ENCODE measurements around the gene PI4KB. TPM values are rescaled to one million over a fixed set of nuclear protein-coding genes. Genes with fewer than 3 reads are reported as not detected.
A peak's percentile ranks its signal among the peaks of the same experiment; 100 is the strongest.
"Not testable (repeated sequence)": the region's sequence is repeated elsewhere in the genome, so short reads cannot be mapped to it uniquely, and the experiment has no call there.

PI4KB gene
- polyA plus RNA-seq, 3 donors, result 62.6 to 67.6 (median 65.7) TPM

GRCh38 chr1:151352021-151352718 is 25.0 kb upstream of the PI4KB start:
- no peak for DNase-seq (ENCODE audit: extremely low read depth in 1 of 11, low read depth in 9 of 11, low spot score in 4 of 11)

- DNase-seq (ENCODE audit: extremely low read depth in 1 of 11, low read depth in 9 of 11, low spot score in 4 of 11), result not testable (repeated sequence)
These were observed 23.1 kb upstream of the PI4KB start for GRCh38 chr1:151350323-151350722.

GRCh38 chr1:151347523-151348246 is 20.5 kb upstream of the PI4KB start:
- DNase-seq (ENCODE audit: extremely low read depth in 1 of 11, low read depth in 9 of 11, low spot score in 4 of 11), result no peak

- DNase-seq (ENCODE audit: extremely low read depth in 1 of 11, low read depth in 9 of 11, low spot score in 4 of 11), result peak; percentile 89 to 97 (median 95)
These were observed 19.7 kb upstream of the PI4KB start, which contains the start of gene RFX5 for GRCh38 chr1:151346769-151347522. Gene RFX5, minus strand, starts transcription at chr1:151347252. Its CDS starts 932 bp downstream, at chr1:151346320.

GRCh38 chr1:151346082-151346768 is 19.0 kb upstream of the PI4KB start:
- no peak for DNase-seq (ENCODE audit: extremely low read depth in 1 of 11, low read depth in 9 of 11, low spot score in 4 of 11)

- no peak for DNase-seq (ENCODE audit: extremely low read depth in 1 of 11, low read depth in 9 of 11, low spot score in 4 of 11)
These were observed 17.1 kb upstream of the PI4KB start for GRCh38 chr1:151344291-151344690.

GRCh38 chr1:151343587-151343986 is 16.4 kb upstream of the PI4KB start:
- DNase-seq (ENCODE audit: extremely low read depth in 1 of 11, low read depth in 9 of 11, low spot score in 4 of 11), result no peak

- DNase-seq (ENCODE audit: extremely low read depth in 1 of 11, low read depth in 9 of 11, low spot score in 4 of 11), result no peak
These were observed 15.4 kb upstream of the PI4KB start for GRCh38 chr1:151342569-151342968.

GRCh38 chr1:151342021-151342420 is 14.8 kb upstream of the PI4KB start:
- DNase-seq (ENCODE audit: extremely low read depth in 1 of 11, low read depth in 9 of 11, low spot score in 4 of 11), result no peak

- DNase-seq (ENCODE audit: extremely low read depth in 1 of 11, low read depth in 9 of 11, low spot score in 4 of 11), result peak in 6 of 11 donors; percentile 55 to 83 (median 70)
These were observed 13.9 kb upstream of the PI4KB start for GRCh38 chr1:151340870-151341754.

GRCh38 chr1:151336556-151336955 is 9.3 kb upstream of the PI4KB start:
- DNase-seq (ENCODE audit: extremely low read depth in 1 of 11, low read depth in 9 of 11, low spot score in 4 of 11), result no peak

- no peak for DNase-seq (ENCODE audit: extremely low read depth in 1 of 11, low read depth in 9 of 11, low spot score in 4 of 11)
These were observed 7.6 kb upstream of the PI4KB start for GRCh38 chr1:151334822-151335221.

- DNase-seq (ENCODE audit: extremely low read depth in 1 of 11, low read depth in 9 of 11, low spot score in 4 of 11), result no peak
These were observed 873 bp upstream of the PI4KB start for GRCh38 chr1:151327903-151328674.

- peak in 1 of 11 donors; percentile 26 for DNase-seq (ENCODE audit: extremely low read depth in 1 of 11, low read depth in 9 of 11, low spot score in 4 of 11)
These were observed 495 bp downstream of the PI4KB start for GRCh38 chr1:151326619-151327222.

GRCh38 chr1:151325646-151326429 is 1.4 kb downstream of the PI4KB start:
- DNase-seq (ENCODE audit: extremely low read depth in 1 of 11, low read depth in 9 of 11, low spot score in 4 of 11), result no peak

GRCh38 chr1:151325231-151325630 is 2.0 kb downstream of the PI4KB start:
- no peak for DNase-seq (ENCODE audit: extremely low read depth in 1 of 11, low read depth in 9 of 11, low spot score in 4 of 11)
